GM21529 (cell line): Measurements from ENCODE around the gene MED25.

Source experiments
- ATAC-seq: cut with Tn5 transposase; IDR thresholded peaks from one replicate; pipeline ENCODE4 v1.9.1; 2021; ENCODE audit not compliant: unreplicated experiment

MED25 gene

GRCh38 chr19:49881672-49882394, 63.7 kb downstream of the MED25 start:
- ATAC-seq, result no peak

- ATAC-seq, result no peak
Measured at GRCh38 chr19:49882643-49883042, 64.6 kb downstream of the MED25 start.

- ATAC-seq, result no peak
Measured at GRCh38 chr19:49883094-49883493, 65.0 kb downstream of the MED25 start.

- no peak for ATAC-seq
Measured at GRCh38 chr19:49884109-49884508, 66.0 kb downstream of the MED25 start.

GRCh38 chr19:49884760-49885159, 66.7 kb downstream of the MED25 start:
- no peak for ATAC-seq
